ENCODE results near the gene HSPA2.
A peak's percentile ranks its signal among the peaks of the same experiment; 100 is the strongest.

HSPA2 gene

GRCh38 chr14:64540208-64541202 is at the start of gene HSPA2:
Gene HSPA2, plus strand, starts transcription at chr14:64540741. Its CDS starts 109 bp downstream, at chr14:64540850.
- DNase-seq (ENCODE audit: low spot score), result peak; percentile 96

- no peak for DNase-seq (ENCODE audit: low spot score)
Measured at GRCh38 chr14:64491637-64492036, 48.9 kb upstream of the HSPA2 start.

- no peak for DNase-seq (ENCODE audit: low spot score)
Measured at GRCh38 chr14:64493455-64493854, 47.1 kb upstream of the HSPA2 start.

- no peak for DNase-seq (ENCODE audit: low spot score)
Measured at GRCh38 chr14:64495252-64495651, 45.3 kb upstream of the HSPA2 start.

GRCh38 chr14:64496764-64497163 is 43.8 kb upstream of the HSPA2 start:
- no peak for DNase-seq (ENCODE audit: low spot score)

GRCh38 chr14:64500088-64500487 is 40.5 kb upstream of the HSPA2 start:
- no peak for DNase-seq (ENCODE audit: low spot score)

- DNase-seq (ENCODE audit: low spot score), result no peak
Measured at GRCh38 chr14:64501411-64502171, 39.0 kb upstream of the HSPA2 start.

GRCh38 chr14:64502456-64502855 is 38.1 kb upstream of the HSPA2 start:
- DNase-seq (ENCODE audit: low spot score), result no peak

- no peak for DNase-seq (ENCODE audit: low spot score)
Measured at GRCh38 chr14:64502887-64503433, 37.6 kb upstream of the HSPA2 start.

GRCh38 chr14:64503434-64504309 is 36.9 kb upstream of the HSPA2 start, which contains the start of gene ZBTB25:
Gene ZBTB25, minus strand, starts transcription at chr14:64503838. Its CDS starts 13,305 bp downstream, at chr14:64490533.
- peak; percentile 89 for DNase-seq (ENCODE audit: low spot score)

- DNase-seq (ENCODE audit: low spot score), result peak; percentile 83
Measured at GRCh38 chr14:64504310-64504896, 36.1 kb upstream of the HSPA2 start, which contains the start of gene ZBTB1. Gene ZBTB1, plus strand, starts transcription at chr14:64504770. Its CDS starts 16,735 bp downstream, at chr14:64521505.

GRCh38 chr14:64504897-64505794 is 35.4 kb upstream of the HSPA2 start:
- peak; percentile 75 for DNase-seq (ENCODE audit: low spot score)

GRCh38 chr14:64506721-64507120 is 33.8 kb upstream of the HSPA2 start:
- DNase-seq (ENCODE audit: low spot score), result no peak

GRCh38 chr14:64507376-64508156 is 33.0 kb upstream of the HSPA2 start:
- DNase-seq (ENCODE audit: low spot score), result no peak

- no peak for DNase-seq (ENCODE audit: low spot score)
Measured at GRCh38 chr14:64508215-64508776, 32.2 kb upstream of the HSPA2 start.

- no peak for DNase-seq (ENCODE audit: low spot score)
Measured at GRCh38 chr14:64509036-64509435, 31.5 kb upstream of the HSPA2 start.

GRCh38 chr14:64510825-64511671 is 29.5 kb upstream of the HSPA2 start:
- DNase-seq (ENCODE audit: low spot score), result peak; percentile 70

- DNase-seq (ENCODE audit: low spot score), result no peak
Measured at GRCh38 chr14:64513271-64513670, 27.3 kb upstream of the HSPA2 start.

Data from kidney capillary endothelial cell (primary cell).